A549 (cell line): ENCODE measurements around the gene LRP1. TPM values are rescaled to one million over a fixed set of nuclear protein-coding genes. Genes with fewer than 3 reads are reported as not detected.

Source experiments
- ATAC-seq, 2 experiments: fragments of 200-7000 bp in 1 of 2; fragments of >200 bp in 1 of 2; cut with Nextera tagmentation in 1 of 2; cut with Tn5 transposase in 1 of 2; 3 replicates each; pipeline versions ENCODE4 v1.8.0 to v1.9.1; 2018 to 2020; ENCODE audit warnings: mild to moderate bottlenecking in 1 of 2, moderate library complexity in 1 of 2
- CTCF ChIA-PET: fragments of 300-600 bp; sonication (Branson Sonifier 250); formaldehyde crosslinking; extraction: SDS; loops from one replicate; lab custom pipeline; 2021; ENCODE audit warnings: antibody characterized with exemption, inconsistent platforms; lab: Yijun Ruan, JAX
- POLR2A ChIA-PET: fragments of 350-600 bp; formaldehyde crosslinking; extraction: SDS; loops from one replicate; lab custom pipeline; 2021; ENCODE audit warnings: antibody characterized with exemption, inconsistent platforms; lab: Yijun Ruan, JAX
- DNase-seq, 2 experiments: peaks; one replicate each; pipeline versions ENCODE4 v3.0.0 to v3.0.0-alpha.2; 2011 to 2016; ENCODE audit warnings: low read depth in 1 of 2, low spot score in 1 of 2
- FAIRE-seq: peaks from 2 replicates; lab custom pipeline; 2011; peaks lifted over from hg19 to GRCh38; lab: Jason Lieb, UNC
- H3K27ac ChIP-seq, 2 experiments: fragments of >200 bp; sonication (Bioruptor Twin); formaldehyde crosslinking; 3 replicates each; pipeline ENCODE4 v1.5.1; 2016 to 2017
- H3K4me1 ChIP-seq: fragments of >200 bp; sonication (Bioruptor Twin); formaldehyde crosslinking; 3 replicates; pipeline ENCODE4 v1.6.1; 2016
- H3K4me2 ChIP-seq: fragments of >200 bp; sonication (Bioruptor Twin); formaldehyde crosslinking; 3 replicates; pipeline ENCODE4 v1.6.1; 2016
- H3K4me3 ChIP-seq: fragments of >200 bp; sonication (Bioruptor Twin); formaldehyde crosslinking; 3 replicates; pipeline ENCODE4 v1.5.1; 2016
- H3K9me3 ChIP-seq: fragments of >200 bp; sonication (Bioruptor Twin); formaldehyde crosslinking; 3 replicates; pipeline ENCODE4 v1.6.1; 2016
- BCL3 ChIP-seq: fragments of >200 bp; sonication (Bioruptor Twin); formaldehyde crosslinking; IDR thresholded peaks from 3 replicates; pipeline ENCODE4 v1.6.1; 2016
- CBX2 ChIP-seq: fragments of 200-600 bp; sonication (generic); IDR thresholded peaks from 2 replicates; pipeline ENCODE4 v1.6.1; 2016; ENCODE audit warnings: low read depth, mild to moderate bottlenecking, borderline replicate concordance
- CBX8 ChIP-seq: fragments of 200-600 bp; sonication (generic); IDR thresholded peaks from 2 replicates; pipeline ENCODE4 v1.6.1; 2016
- CHD4 ChIP-seq: fragments of 200-600 bp; sonication (generic); IDR thresholded peaks from 2 replicates; pipeline ENCODE4 v1.6.1; 2016; ENCODE audit warnings: antibody characterized with exemption, mild to moderate bottlenecking, borderline replicate concordance
- CTCF ChIP-seq: fragments of >200 bp; sonication (Bioruptor Twin); formaldehyde crosslinking; IDR thresholded peaks from 3 replicates; pipeline ENCODE4 v1.5.1; 2016
- E2F6 ChIP-seq: IDR thresholded peaks from 2 replicates; pipeline ENCODE4 v1.6.1; 2012; ENCODE audit warnings: low read depth, borderline replicate concordance
- EHMT2 ChIP-seq: fragments of 200-600 bp; sonication (generic); IDR thresholded peaks from 2 replicates; pipeline ENCODE4 v1.6.1; 2016; ENCODE audit warnings: antibody characterized with exemption, low read depth, mild to moderate bottlenecking, moderate library complexity
- FOSL2 ChIP-seq, 2 experiments: fragments of 450-650 bp in 1 of 2; fragments of >200 bp in 1 of 2; sonication (Bioruptor Twin) in 1 of 2; formaldehyde crosslinking; IDR thresholded peaks; 2 replicates each; pipeline versions ENCODE4 v1.5.0 to v1.6.1; 2016 to 2020; ENCODE audit warnings: mild to moderate bottlenecking in 1 of 2, moderate library complexity in 1 of 2
- FOXS1 ChIP-seq: fragments of 250-450 bp; sonication (Bioruptor Pico); IDR thresholded peaks from 2 replicates; pipeline ENCODE4 v1.5.0; 2020; ENCODE audit warnings: mild to moderate bottlenecking, moderate library complexity
- HDAC2 ChIP-seq: fragments of 200-600 bp; sonication (generic); IDR thresholded peaks from 2 replicates; pipeline ENCODE4 v1.6.1; 2016
- HOXA7 ChIP-seq: fragments of 250-450 bp; sonication (Bioruptor Pico); IDR thresholded peaks from 2 replicates; pipeline ENCODE4 v1.5.0; 2020; ENCODE audit warnings: mild to moderate bottlenecking, moderate library complexity
- HOXB13 ChIP-seq: fragments of 250-450 bp; sonication (Bioruptor Pico); IDR thresholded peaks from 2 replicates; pipeline ENCODE4 v1.5.0; 2020; ENCODE audit warnings: low read depth, mild to moderate bottlenecking, moderate library complexity
- KDM5A ChIP-seq: fragments of 200-600 bp; sonication (generic); IDR thresholded peaks from 2 replicates; pipeline ENCODE4 v1.6.1; 2016; ENCODE audit warnings: antibody characterized with exemption, mild to moderate bottlenecking
- MAFK ChIP-seq: fragments of 450-650 bp; IDR thresholded peaks from 2 replicates; pipeline ENCODE4 v1.6.1; 2014; ENCODE audit not compliant: partially characterized antibody
- MAX ChIP-seq: IDR thresholded peaks from 2 replicates; pipeline ENCODE4 v1.6.1; 2012
- NFE2L2 ChIP-seq: fragments of 150-350 bp; conservative IDR thresholded peaks from 2 replicates; pipeline ENCODE4 v1.6.1; 2014; ENCODE audit warnings: low read length
- PHF8 ChIP-seq: fragments of 200-600 bp; sonication (generic); IDR thresholded peaks from 2 replicates; pipeline ENCODE4 v1.6.1; 2016; ENCODE audit warnings: low read depth, mild to moderate bottlenecking, antibody characterized with exemption, moderate library complexity, borderline replicate concordance
- RAD21 ChIP-seq, 2 experiments: fragments of >200 bp in 1 of 2; sonication (Bioruptor Twin) in 1 of 2; formaldehyde crosslinking in 1 of 2; IDR thresholded peaks in 1 of 2; conservative IDR thresholded peaks in 1 of 2; 2 replicates in 1 of 2; 3 replicates in 1 of 2; pipeline ENCODE4 v1.6.1; 2012 to 2018; ENCODE audit warnings: inconsistent platforms in 1 of 2
- RNF2 ChIP-seq: fragments of 200-600 bp; sonication (generic); IDR thresholded peaks from 2 replicates; pipeline ENCODE4 v1.6.1; 2016; ENCODE audit warnings: low read depth, mild to moderate bottlenecking, antibody characterized with exemption, moderate library complexity, borderline replicate concordance
- SMC3 ChIP-seq: fragments of >200 bp; sonication (Bioruptor Twin); formaldehyde crosslinking; IDR thresholded peaks from 3 replicates; pipeline ENCODE4 v1.6.1; 2018; ENCODE audit warnings: inconsistent platforms
- SREBF2 ChIP-seq: fragments of 450-650 bp; IDR thresholded peaks from 2 replicates; pipeline ENCODE4 v1.6.1; 2014; ENCODE audit warnings: mild to moderate bottlenecking, moderate library complexity
- ZC3H11A ChIP-seq: fragments of 450-650 bp; IDR thresholded peaks from 2 replicates; pipeline ENCODE4 v1.6.1; 2014; ENCODE audit warnings: antibody characterized with exemption, mild to moderate bottlenecking
- ZFP36 ChIP-seq: fragments of 450-650 bp; IDR thresholded peaks from 2 replicates; pipeline ENCODE4 v1.6.1; 2014; ENCODE audit warnings: borderline replicate concordance; ENCODE audit not compliant: partially characterized antibody
- ZSCAN20 ChIP-seq: fragments of 250-450 bp; sonication (Bioruptor Pico); IDR thresholded peaks from 2 replicates; pipeline ENCODE4 v1.8.0; 2022; ENCODE audit warnings: mild to moderate bottlenecking, moderate library complexity
- WGBS: methylation state at CpG from one replicate; pipeline ENCODE4 v1.1.6; 2017; ENCODE audit errors: missing lambda C conversion rate; 5-methylcytosine and 5-hydroxymethylcytosine counted together
- polyA plus RNA-seq, 4 experiments: library from polyadenylated mRNA; depleted of rRNA in 3 of 4; stranded (reverse); fragments of >200 nt; fragmentation: RNase III in 1 of 4; extraction: RNeasy Plus Mini Kit Qiagen cat#74134 plus additional on column Dnase treatment in 1 of 4; gene quantifications; 2 replicates in 3 of 4; 3 replicates in 1 of 4; pipeline ENCODE4 v1.2.3, GENCODE V29; 2011 to 2017
- TF ChIP-seq, protein P1 (sequence below): fragments of 200-600 bp; sonication (generic); IDR thresholded peaks from 2 replicates; pipeline ENCODE4 v1.6.1; 2016; ENCODE audit warnings: antibody characterized with exemption, mild to moderate bottlenecking, moderate library complexity

The LRP1 gene
- polyA plus RNA-seq, 2 of the 4 experiments (the other 2 are of a cell fraction) = 5.6 to 9.4 TPM

DNA sequence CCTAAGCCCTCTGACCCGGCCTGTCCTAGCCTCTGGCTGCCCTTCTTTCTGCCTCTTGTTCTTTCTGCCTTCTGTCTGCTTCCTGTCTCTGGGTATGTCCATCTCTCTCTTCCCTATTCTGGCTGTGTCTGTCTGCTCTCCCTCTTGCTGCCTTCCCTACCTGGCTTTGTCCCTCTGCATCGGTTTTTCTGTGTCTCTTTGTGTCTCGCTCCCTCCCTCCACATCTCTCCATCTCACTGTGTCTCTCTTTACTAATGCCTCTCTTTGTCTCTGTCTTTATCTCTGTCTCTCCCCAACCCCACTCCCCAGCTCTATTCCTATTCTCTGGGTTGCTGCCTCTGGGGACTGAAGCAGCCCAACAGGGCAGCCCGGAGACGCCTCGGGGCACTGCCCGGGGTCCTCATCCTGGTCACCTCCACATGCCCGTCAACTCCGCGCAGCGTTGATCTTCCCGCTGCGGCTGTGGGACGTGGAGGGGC lies 111.3 kb downstream of the LRP1 start:
- Histone ChIP-seq H3K27ac (peak overlapping the region; percentile 75 to 93), H3K4me1 (peaks cover 29% of the 10 kb centered on the region; the same call in 2 of the 3 replicates), H3K9me3 (no peaks in the 10 kb centered on the region), H3K4me2 (peak overlapping the region; percentile 83), H3K4me3 (peak overlapping the region; percentile 55)
- POLR2A ChIA-PET = interaction anchor here (1.8 to 3.1 kb wide), 3 partner anchors 10 to 26 kb away, joined by 5 to 20 read pairs (median 11); partner anchors contain the start of gene SHMT2
- peak; percentile 3 to 5; a peak in 5 of 6 replicates for ATAC-seq
- no peak for DNase-seq
- CTCF ChIA-PET = interaction anchor here (0.7 to 26.5 kb wide), 30 partner anchors 9 to 224 kb away, joined by 3 to 615 read pairs (median 4); partner anchors contain the start of genes GLI1, INHBE, LRP1 and NXPH4
- TF ChIP-seq E2F6 (0 out of 2 replicates have a peak, but pooled peaks have one; percentile 4), MAFK (no peak)
- no peak for FAIRE-seq
- under 1% methylated on average over 14 of the region's 14 CpGs for WGBS

DNA sequence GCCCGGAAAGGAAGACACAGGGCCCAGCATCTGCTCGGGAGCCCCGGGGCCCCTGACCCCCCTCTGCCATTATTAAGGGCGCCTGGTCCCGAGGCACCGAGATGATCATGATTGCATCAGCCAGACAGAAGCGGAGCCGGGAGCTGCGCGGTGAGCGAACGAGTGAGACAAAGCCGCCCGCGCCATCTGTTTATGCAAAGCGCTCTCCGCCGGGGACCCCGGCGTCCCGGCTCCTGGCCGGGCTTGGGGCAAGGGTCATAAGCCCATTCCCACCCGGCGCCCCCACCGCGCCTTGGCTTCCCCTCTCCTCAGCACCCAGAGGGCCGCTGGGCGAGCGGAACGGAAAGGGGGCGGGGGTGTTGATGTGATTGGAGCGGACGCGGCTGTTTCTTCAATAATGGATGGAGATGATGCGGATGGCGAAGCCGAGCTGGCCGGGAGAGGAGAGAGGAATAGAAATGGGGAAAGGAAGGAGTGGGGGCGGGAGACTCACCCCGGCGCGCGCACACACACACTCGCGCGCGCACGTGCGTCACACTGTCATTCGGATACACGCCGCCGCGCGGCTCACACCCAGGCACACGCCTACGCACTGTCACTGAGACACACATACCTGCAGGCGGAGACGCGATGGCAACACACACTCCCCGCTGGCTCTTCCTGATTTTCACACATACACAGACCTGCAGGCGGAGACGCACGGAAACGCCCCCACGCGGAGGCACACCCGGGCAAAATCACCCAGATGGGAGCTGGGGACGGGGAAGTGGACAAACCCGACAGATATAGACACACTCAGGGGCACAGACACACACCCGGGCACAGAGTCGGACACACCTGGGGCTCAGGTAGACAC lies 112.0 kb downstream of the LRP1 start:
- peak; percentile 5 to 22; a peak in 4 of 6 replicates for ATAC-seq
- 3% methylated on average over 52 of the region's 72 CpGs for WGBS
- Histone ChIP-seq H3K4me1 (peaks cover 31% of the 10 kb centered on the region; the same call in 2 of the 3 replicates), H3K9me3 (no peaks in the 10 kb centered on the region), H3K27ac (peak overlapping the region; percentile 75 to 93), H3K4me2 (peak overlapping the region; percentile 83), H3K4me3 (peak overlapping the region; percentile 55)
- ChIA-PET CTCF (interaction anchor here (1.0 to 26.5 kb wide), 15 partner anchors 12 to 343 kb away, joined by 3 to 615 read pairs (median 7); partner anchors contain the start of genes GLI1, INHBE, NXPH4 and SHMT2), POLR2A (interaction anchor here (0.6 to 3.1 kb wide), 4 partner anchors 11 to 167 kb away, joined by 5 to 20 read pairs (median 9); partner anchors contain the start of gene SHMT2)
- no peak for FAIRE-seq
- peak in 1 of 2 experiments; percentile 65 for DNase-seq
- no peak for TF ChIP-seq CBX8
- TF ChIP-seq FOXS1 = no peak
- no peak for TF ChIP-seq EHMT2
- TF ChIP-seq E2F6 = no peak; the same call in 1 of the 2 replicates
- no peak for TF ChIP-seq NFE2L2
- no peak for TF ChIP-seq HOXA7
- no peak for TF ChIP-seq CTCF
- TF ChIP-seq PHF8 = no peak
- peak; percentile 77 for TF ChIP-seq MAX
- TF ChIP-seq KDM5A = no peak
- TF ChIP-seq FOSL2 (IDR thresholded peaks at IDR 0.05) = no peak
- 0 out of 2 replicates have a peak, but pooled peaks have one; percentile 4 for TF ChIP-seq FOSL2 (CRISPR knock-in tag; IDR thresholded peaks at IDR 0.05)
- TF ChIP-seq SMC3 = no peak
- no peak for TF ChIP-seq CBX2
- no peak for TF ChIP-seq ZFP36
- no peak for TF ChIP-seq HDAC2
- no peak for TF ChIP-seq ZC3H11A
- TF ChIP-seq RAD21 (conservative IDR thresholded peaks at IDR 0.05 in 1 of 2, IDR thresholded peaks at IDR 0.05 in 1 of 2) = no peak
- no peak for TF ChIP-seq BCL3
- peak; percentile 92; the same call in 1 of the 2 replicates for TF ChIP-seq RNF2
- no peak for TF ChIP-seq SREBF2
- TF ChIP-seq, protein P1, sequence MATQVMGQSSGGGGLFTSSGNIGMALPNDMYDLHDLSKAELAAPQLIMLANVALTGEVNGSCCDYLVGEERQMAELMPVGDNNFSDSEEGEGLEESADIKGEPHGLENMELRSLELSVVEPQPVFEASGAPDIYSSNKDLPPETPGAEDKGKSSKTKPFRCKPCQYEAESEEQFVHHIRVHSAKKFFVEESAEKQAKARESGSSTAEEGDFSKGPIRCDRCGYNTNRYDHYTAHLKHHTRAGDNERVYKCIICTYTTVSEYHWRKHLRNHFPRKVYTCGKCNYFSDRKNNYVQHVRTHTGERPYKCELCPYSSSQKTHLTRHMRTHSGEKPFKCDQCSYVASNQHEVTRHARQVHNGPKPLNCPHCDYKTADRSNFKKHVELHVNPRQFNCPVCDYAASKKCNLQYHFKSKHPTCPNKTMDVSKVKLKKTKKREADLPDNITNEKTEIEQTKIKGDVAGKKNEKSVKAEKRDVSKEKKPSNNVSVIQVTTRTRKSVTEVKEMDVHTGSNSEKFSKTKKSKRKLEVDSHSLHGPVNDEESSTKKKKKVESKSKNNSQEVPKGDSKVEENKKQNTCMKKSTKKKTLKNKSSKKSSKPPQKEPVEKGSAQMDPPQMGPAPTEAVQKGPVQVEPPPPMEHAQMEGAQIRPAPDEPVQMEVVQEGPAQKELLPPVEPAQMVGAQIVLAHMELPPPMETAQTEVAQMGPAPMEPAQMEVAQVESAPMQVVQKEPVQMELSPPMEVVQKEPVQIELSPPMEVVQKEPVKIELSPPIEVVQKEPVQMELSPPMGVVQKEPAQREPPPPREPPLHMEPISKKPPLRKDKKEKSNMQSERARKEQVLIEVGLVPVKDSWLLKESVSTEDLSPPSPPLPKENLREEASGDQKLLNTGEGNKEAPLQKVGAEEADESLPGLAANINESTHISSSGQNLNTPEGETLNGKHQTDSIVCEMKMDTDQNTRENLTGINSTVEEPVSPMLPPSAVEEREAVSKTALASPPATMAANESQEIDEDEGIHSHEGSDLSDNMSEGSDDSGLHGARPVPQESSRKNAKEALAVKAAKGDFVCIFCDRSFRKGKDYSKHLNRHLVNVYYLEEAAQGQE = no peak
- TF ChIP-seq CHD4 = no peak
- no peak for TF ChIP-seq HOXB13
- no peak for TF ChIP-seq ZSCAN20 (CRISPR knock-in tag)
